KBM-7 (cell line): ENCODE data around the gene CEBPZ.
"Not testable (repeated sequence)": the region's sequence is repeated elsewhere in the genome, so short reads cannot be mapped to it uniquely, and the experiment has no call there.

Experiments used
- DNase-seq: peaks from one replicate; pipeline ENCODE4 v3.0.0-alpha.2; 2015
- in situ Hi-C: fragments of 300-500 bp; cut with MboI; formaldehyde crosslinking; loops from 2 replicates; pipeline ENCODE4 v1.14.3; 2020; ENCODE audit warnings: low sequenced_read_pairs, low pct_unique_long_range_greater_than_20kb, mixed read lengths

CEBPZ gene

GRCh38 chr2:37224063-37224462 lies 7.3 kb downstream of the CEBPZ start:
- DNase-seq: no peak
- in situ Hi-C loops: no loop called here

GRCh38 chr2:37223131-37223530 lies 8.3 kb downstream of the CEBPZ start:
- in situ Hi-C loops: no loop called here
- no peak for DNase-seq

- DNase-seq: no peak
- in situ Hi-C loops: no loop called here
Measured at GRCh38 chr2:37219046-37219445, 12.3 kb downstream of the CEBPZ start.

GRCh38 chr2:37215250-37215649 lies 16.1 kb downstream of the CEBPZ start:
- DNase-seq: peak; percentile 40
- in situ Hi-C loops: no loop called here

- in situ Hi-C loops: no loop called here
- no peak for DNase-seq
Measured at GRCh38 chr2:37211939-37212338, 19.5 kb downstream of the CEBPZ start.

- in situ Hi-C loops: no loop called here
- no peak for DNase-seq
Measured at GRCh38 chr2:37211212-37211611, 20.2 kb downstream of the CEBPZ start.

GRCh38 chr2:37206760-37207159 lies 24.6 kb downstream of the CEBPZ start:
- in situ Hi-C loops, DNase-seq: not testable (repeated sequence)

GRCh38 chr2:37205689-37206341 lies 25.6 kb downstream of the CEBPZ start:
- in situ Hi-C loops: no loop called here
- DNase-seq: no peak

GRCh38 chr2:37205071-37205661 lies 26.2 kb downstream of the CEBPZ start:
- in situ Hi-C loops, DNase-seq: not testable (repeated sequence)

- in situ Hi-C loops: no loop called here
- no peak for DNase-seq
Measured at GRCh38 chr2:37203708-37204107, 27.7 kb downstream of the CEBPZ start.

GRCh38 chr2:37201766-37202165 lies 29.6 kb downstream of the CEBPZ start:
- in situ Hi-C loops: no loop called here
- DNase-seq: peak; percentile 29

GRCh38 chr2:37201208-37201607 lies 30.2 kb downstream of the CEBPZ start:
- DNase-seq: no peak
- in situ Hi-C loops: no loop called here

- DNase-seq: no peak
- in situ Hi-C loops: no loop called here
Measured at GRCh38 chr2:37198681-37199065, 32.7 kb downstream of the CEBPZ start.

GRCh38 chr2:37196320-37197195 lies 34.8 kb downstream of the CEBPZ start, which contains the start of gene CEBPZOS:
TSS of gene CEBPZOS (plus strand) at chr2:37196496. CDS start at chr2:37199705, 3,209 bp downstream.
- in situ Hi-C loops: no loop called here
- peak; percentile 87 for DNase-seq

- in situ Hi-C loops, DNase-seq: not testable (repeated sequence)
Measured at GRCh38 chr2:37195862-37196319, 35.5 kb downstream of the CEBPZ start.

GRCh38 chr2:37192551-37192950 lies 38.8 kb downstream of the CEBPZ start:
- in situ Hi-C loops: no loop called here
- no peak for DNase-seq

- DNase-seq: no peak
- in situ Hi-C loops: no loop called here
Measured at GRCh38 chr2:37191747-37192146, 39.6 kb downstream of the CEBPZ start.

GRCh38 chr2:37191253-37191652 lies 40.1 kb downstream of the CEBPZ start:
- in situ Hi-C loops: no loop called here

GRCh38 chr2:37190290-37190689 lies 41.1 kb downstream of the CEBPZ start:
- in situ Hi-C loops: no loop called here
- DNase-seq: no peak

More at GRCh38 chr2:37191253-37191652, 40.1 kb downstream of the CEBPZ start:
- DNase-seq: no peak
